Bronchial epithelial cell (primary cell): ENCODE data around the gene ABR. TPM values are rescaled to one million over a fixed set of nuclear protein-coding genes. Genes with fewer than 3 reads are reported as not detected.
"Not testable (repeated sequence)": the region's sequence is repeated elsewhere in the genome, so short reads cannot be mapped to it uniquely, and the experiment has no call there.

ENCODE experiments used
- DNase-seq: peaks from one replicate; pipeline ENCODE4 v3.0.0-alpha.2; 2010; ENCODE audit warnings: low read depth
- FAIRE-seq: peaks from 2 replicates; lab custom pipeline; 2011; peaks lifted over from hg19 to GRCh38; lab: Jason Lieb, UNC
- H3K27me3 ChIP-seq: 2 replicates; pipeline ENCODE4 v1.5.1; 2011; ENCODE audit warnings: low read length; ENCODE audit not compliant: control insufficient read depth, insufficient read depth
- H3K36me3 ChIP-seq: 2 replicates; pipeline ENCODE4 v1.5.1; 2011; ENCODE audit warnings: low read length; ENCODE audit not compliant: control insufficient read depth, insufficient read depth
- H3K4me3 ChIP-seq: 2 replicates; pipeline ENCODE4 v1.5.1; 2011; ENCODE audit warnings: mild to moderate bottlenecking, low read depth, low read length, control low read depth
- CTCF ChIP-seq: IDR thresholded peaks from 2 replicates; pipeline ENCODE4 v1.5.1; 2011; ENCODE audit warnings: mild to moderate bottlenecking, moderate library complexity, low read length, control low read depth, inconsistent platforms; ENCODE audit not compliant: insufficient read depth, severe bottlenecking
- total RNA-seq: library from RNA; depleted of rRNA; stranded (reverse); fragments of >200 nt; gene quantifications from 2 replicates; pipeline ENCODE4 v1.2.1, GENCODE V29; 2014

ABR gene
- total RNA-seq, 1 donor from 2014 or later = 18.7 TPM

GRCh38 chr17:1047879-1048470, 131.8 kb downstream of the ABR start:
- Histone ChIP-seq H3K27me3 (no peaks in the 10 kb centered on the region), H3K4me3 (no peak overlapping the region), H3K36me3 (peaks cover 13% of the 10 kb centered on the region)
- FAIRE-seq (no peak), DNase-seq (no peak)
- TF ChIP-seq CTCF = no peak

DNA sequence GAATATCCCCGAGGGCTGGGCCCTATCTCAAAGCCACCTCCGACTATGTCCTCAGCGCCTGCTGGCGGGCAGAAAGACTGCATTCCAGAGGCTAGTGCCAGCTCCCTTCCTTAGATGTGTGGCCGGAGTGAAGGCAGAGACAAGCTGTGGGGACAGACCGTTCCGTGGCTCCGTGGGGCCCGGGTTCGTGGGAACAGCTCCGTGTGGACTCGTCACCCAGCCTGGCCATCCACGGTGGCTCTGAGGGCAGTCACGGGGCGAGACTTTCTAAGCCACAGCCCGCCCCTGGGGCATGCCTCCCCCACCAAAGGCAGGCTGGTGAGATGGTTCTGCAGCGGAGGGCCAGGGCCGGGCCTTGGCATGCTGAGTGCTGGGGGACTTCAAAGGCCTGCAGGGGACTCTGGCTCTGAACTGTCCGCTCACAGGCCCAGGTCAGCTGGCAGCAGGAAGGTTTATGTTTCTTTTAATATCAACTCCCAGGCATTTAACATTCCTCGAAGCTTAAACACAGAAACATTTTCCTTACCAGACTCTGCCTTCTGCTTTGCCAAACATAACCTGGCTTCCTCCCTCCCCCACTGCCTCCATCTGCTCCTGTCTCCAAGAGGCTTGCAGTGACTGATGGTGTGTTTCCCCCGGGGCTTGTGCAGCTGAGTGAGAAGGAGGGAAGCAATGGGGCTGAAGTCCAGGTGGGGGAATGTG, 132.5 kb downstream of the ABR start:
- no peak for TF ChIP-seq CTCF
- Histone ChIP-seq H3K4me3 (no peak overlapping the region), H3K36me3 (peaks cover 13% of the 10 kb centered on the region), H3K27me3 (no peaks in the 10 kb centered on the region)
- DNase-seq (no peak), FAIRE-seq (no peak)

DNA sequence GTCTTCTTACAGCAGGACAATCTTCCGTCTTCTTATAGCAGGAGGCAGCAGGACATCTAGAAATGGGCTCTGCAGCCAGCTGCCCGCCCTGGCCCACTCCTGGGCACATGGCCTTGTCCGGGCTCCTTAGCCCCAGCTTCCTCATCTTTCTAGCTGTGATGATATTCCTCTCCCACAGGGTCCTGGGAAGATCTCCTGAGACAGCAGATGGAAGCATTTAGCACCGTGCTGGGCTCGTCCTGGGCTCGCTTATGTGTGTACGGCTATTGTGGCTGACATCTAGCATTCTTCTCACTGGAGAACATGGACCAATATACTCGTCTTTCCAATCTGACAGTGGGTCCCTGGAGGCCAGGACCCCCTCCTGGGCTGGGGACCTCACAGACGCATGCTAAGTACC, 134.3 kb downstream of the ABR start:
- Histone ChIP-seq H3K27me3 (no peaks in the 10 kb centered on the region), H3K4me3 (no peak overlapping the region), H3K36me3 (peaks cover 16% of the 10 kb centered on the region)
- FAIRE-seq (no peak), DNase-seq (no peak)
- TF ChIP-seq CTCF = no peak

DNA sequence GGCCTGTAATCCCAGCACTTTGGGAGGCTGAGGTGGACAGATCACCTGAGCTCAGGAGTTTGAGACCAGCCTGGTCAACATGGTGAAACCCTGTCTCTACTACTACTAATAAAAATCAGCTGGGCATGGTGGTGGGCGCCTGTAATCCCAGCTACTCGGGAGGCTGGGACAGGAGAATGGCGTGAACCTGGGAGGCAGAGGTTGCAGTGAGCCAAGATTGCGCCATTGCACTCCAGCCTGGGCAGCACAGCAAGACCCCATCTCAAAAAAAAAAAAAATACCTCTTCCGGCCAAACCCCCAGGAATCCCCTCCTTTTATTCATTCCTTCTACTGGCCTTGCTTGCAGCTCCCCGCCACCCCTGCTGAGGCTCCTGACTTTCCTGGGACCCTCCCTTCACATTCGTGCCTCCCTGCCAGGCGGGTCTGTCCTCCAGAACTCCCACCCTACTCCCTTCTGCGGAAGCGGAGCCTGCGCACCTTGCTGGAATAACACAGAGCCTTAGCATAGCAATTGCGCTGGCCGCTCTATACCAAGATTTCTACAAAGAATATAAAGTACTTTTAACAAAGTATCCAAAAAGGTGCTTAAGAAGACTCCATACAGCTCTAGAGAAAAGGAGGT, 135.3 kb downstream of the ABR start:
- FAIRE-seq, H3K4me3 ChIP-seq, DNase-seq, H3K27me3 ChIP-seq: not testable (repeated sequence)
- peaks cover 12% of the 10 kb centered on the region for H3K36me3 ChIP-seq

GRCh38 chr17:1043601-1044251, 136.1 kb downstream of the ABR start:
- TF ChIP-seq CTCF = no peak
- Histone ChIP-seq H3K27me3 (no peaks in the 10 kb centered on the region), H3K4me3 (no peak overlapping the region), H3K36me3 (peaks cover 10% of the 10 kb centered on the region)
- FAIRE-seq (no peak), DNase-seq (no peak)

GRCh38 chr17:1042486-1042885, 137.3 kb downstream of the ABR start:
- DNase-seq (no peak), FAIRE-seq (no peak)
- TF ChIP-seq CTCF = no peak
- peaks cover 6% of the 10 kb centered on the region for H3K36me3 ChIP-seq
- no peaks in the 10 kb centered on the region for H3K27me3 ChIP-seq
- no peak overlapping the region for H3K4me3 ChIP-seq
